ENCODE results near the gene ZNF277. TPM values are rescaled to one million over a fixed set of nuclear protein-coding genes. Genes with fewer than 3 reads are reported as not detected.

ZNF277 gene
- total RNA-seq, 2 donors from 2014 or later: 20.1 to 22.3 TPM

DNA sequence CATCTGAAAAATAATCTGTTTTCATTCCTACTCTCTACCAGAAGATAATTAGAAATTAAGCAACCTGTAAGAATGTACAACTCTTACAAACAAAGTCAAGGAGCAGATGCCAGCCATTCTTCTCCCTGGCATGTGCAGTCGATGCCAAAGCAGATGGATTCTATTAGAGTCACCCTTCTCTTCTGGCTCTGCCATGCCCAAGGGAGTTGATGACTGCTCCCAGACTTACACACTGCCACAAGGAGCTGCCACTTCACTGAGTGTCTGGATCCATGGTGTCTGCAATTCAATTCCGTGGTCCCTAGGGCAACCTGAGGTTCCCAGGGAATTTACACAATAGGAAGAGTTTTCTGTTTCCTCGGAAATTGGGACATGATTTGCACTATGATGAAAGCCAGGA, 154.7 kb downstream of the ZNF277 start:
- intact Hi-C loops (cut with DNase I, micrococcal nuclease): no loop called here
- ATAC-seq: no peak

DNA sequence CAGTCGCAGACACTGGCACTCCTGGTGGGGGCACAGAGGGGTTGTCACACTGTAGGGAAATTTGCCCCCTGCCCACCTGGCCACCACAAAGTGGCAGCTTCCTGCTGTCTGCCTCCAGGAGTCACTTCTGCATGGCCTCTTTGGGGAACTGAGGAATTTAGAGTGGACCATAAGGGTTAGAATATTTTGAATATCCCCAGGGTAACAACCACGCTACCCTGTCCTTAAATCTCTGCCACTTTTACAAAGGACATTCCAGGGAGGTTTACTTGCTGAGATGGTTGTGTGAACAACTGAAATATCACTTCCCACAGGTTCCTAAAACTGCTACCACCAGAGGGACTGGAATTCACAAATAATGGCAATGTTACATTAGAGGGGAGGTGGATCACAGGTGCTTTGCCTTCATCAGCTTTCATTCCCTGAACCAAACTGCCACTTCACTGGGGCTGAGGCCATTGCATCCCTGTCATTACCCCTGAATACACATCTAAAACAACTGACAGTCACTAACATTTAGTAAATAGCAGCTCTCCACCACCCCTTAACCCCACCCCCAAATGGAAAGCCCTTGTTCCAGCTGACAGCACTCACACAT, 155.7 kb downstream of the ZNF277 start:
- intact Hi-C loops (cut with DNase I, micrococcal nuclease): no loop called here
- ATAC-seq: no peak
- no peak for DNase-seq

More for the DNA sequence above, 154.7 kb downstream of the ZNF277 start:
- DNase-seq: no peak

DNA sequence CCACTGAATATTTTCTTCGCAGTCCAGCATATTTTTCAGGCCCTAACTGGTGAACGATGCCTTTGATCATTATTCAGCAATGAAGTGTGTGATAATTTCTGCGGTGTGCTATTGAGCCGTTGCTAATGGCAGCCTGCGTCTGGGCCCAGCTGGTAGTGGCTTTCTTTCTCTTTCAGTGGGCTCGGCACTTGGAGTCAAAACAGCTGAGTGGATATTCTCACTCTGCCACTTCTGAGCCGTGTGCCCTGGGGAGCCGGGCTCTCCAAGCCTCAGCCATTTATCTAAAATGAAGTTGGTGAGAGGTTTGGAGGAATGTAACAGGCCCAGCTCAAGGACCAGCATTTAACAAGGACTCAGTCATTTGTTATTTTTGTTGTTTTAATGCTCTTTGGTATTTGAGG, 156.2 kb downstream of the ZNF277 start:
- intact Hi-C loops (cut with DNase I, micrococcal nuclease): no loop called here
- DNase-seq (no peak), ATAC-seq (no peak)

DNA sequence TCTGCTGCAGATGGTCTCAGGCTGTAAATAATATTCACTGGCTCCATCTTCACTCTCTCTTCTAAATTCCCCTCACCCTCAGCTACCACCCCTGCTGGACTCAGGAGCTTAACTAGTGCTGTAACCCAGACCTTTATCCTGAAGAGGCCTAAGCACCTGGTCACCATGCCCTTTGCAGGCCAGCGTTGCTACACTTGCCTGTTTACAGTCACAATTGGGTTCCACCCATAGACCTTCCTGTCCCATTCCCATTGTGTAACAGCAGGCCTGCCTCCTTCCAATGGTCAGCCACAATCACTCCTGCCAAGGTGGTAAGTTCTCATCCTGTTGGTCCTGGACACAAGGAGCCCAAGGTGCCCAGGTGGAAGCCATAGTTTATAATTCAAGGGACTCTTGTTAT, 157.9 kb downstream of the ZNF277 start:
- DNase-seq: no peak
- ATAC-seq: no peak
- intact Hi-C loops (cut with DNase I, micrococcal nuclease): no loop called here

DNA sequence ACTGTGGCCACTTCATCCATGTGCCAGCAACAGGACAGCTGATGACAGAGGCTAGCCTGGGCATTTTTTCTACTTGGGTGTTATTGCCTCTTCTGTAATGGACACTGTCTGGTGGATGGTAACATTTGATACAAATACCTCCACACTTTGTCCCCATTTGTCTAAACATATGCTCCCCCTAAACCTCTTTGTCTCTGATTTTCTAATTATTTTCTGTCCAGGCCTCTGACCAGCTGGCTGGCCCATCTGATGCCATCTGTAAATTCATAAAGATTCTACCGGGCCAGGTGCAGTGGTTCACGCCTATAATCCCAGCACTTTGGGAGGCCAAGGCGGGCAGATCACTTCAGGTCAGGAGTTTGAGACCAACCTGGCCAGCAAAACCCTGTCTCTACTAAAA, 159.1 kb downstream of the ZNF277 start:
- no peak for DNase-seq
- no peak for ATAC-seq
- intact Hi-C loops (cut with DNase I, micrococcal nuclease): no loop called here

DNA sequence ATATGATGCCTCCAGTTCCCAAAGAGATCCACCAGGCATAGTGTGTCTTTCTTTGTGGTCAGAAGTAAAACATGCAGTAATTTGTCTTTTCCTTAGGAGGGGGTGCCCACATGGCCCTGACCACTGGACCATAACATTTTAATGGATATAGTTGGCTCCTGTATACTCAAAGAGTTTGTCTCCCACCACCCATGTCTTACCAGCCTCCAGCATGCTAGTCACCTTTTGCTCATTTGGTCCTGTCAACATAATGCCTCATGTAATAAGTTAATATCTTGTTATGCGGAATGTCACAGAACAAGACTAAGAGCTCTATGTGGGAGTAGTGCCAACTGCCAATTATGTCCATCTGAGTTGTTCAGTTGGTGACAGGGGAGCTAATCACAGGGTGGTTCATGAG, 160.4 kb downstream of the ZNF277 start:
- ATAC-seq (no peak), DNase-seq (no peak)
- intact Hi-C loops (cut with DNase I, micrococcal nuclease): no loop called here

DNA sequence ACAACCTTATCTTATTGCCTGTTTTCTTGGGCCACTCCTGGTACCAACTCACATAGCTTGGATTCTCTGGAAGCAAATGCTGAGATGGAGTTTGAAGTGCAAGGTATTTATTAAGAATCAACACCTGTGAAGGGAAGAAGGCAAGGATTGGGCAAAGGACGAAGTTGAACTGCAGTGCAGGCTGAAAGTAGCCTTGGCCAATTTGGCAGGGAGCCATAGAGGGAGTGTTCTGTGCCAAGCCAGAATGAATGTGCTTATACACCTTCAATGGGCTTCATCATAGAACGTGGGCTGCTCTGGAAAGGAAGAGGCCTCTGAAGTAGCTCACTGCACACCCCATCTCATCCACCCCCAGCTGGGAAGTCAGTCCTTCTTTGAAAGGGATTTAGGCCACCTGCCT, 163.9 kb downstream of the ZNF277 start:
- peak; percentile 63 for ATAC-seq
- peak in 1 of 2 donors; percentile 44 for DNase-seq

DNA sequence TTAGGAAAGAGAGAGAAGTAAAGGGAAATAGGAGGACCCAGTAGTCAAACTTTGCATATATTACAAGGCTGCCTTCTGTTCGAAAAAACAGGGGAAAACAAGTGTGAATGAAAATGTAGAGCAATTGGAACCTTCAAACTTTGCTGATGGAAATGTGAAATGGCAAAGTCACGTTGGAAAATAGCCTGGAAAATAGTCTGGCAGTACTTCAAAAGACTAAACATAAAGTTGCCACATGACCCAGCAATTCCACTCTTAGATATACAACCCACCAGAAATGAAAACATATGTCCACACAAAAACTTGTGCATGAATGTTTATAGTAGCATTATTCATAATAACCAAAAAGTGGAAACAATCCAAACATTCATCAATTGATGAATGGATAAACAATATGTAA, 165.2 kb downstream of the ZNF277 start:
- intact Hi-C loops (cut with DNase I, micrococcal nuclease): no loop called here
- ATAC-seq: no peak

More for the DNA sequence above, 163.9 kb downstream of the ZNF277 start:
- intact Hi-C loops (cut with DNase I, micrococcal nuclease): no loop called here

DNA sequence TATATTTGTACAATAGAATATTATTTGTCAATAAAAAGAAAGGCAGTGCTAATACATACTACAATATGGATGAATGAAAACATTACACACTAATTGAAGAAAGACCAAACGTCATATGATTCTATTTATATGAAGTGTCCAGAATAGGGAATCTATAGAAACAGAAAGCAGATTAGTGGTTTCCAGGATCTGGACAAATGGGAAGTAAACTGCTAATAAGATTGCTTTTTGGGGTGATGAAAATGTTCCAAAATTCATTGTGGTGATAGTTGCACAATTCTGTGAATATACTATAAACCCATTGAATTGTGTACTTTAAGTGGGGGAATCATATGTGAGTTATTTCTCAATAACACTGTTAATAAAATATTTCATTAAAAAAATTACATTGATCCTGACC, 165.6 kb downstream of the ZNF277 start:
- DNase-seq: no peak
- no peak for ATAC-seq
- intact Hi-C loops (cut with DNase I, micrococcal nuclease): no loop called here

More for the DNA sequence above, 165.2 kb downstream of the ZNF277 start:
- DNase-seq: no peak

DNA sequence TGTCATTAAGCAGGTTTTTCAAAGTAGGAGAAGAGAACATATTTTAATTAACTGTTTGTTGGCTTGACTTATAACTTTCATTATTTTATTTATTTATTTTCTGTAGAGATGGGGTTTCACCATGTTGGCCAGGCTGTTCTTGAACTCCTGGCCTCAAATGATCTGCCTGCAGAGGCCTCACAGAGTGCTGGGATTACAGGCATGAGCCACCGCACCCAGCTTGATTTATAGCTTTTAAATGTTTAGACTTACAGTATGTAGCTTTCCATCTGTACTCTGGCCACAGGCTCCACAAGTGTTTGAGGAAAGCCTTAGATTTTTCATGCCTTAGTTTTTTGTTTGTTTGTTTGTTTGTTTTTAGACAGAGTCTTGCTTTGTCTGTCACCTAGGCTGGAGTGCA, 171.1 kb downstream of the ZNF277 start:
- ATAC-seq: no peak
- DNase-seq: no peak
- intact Hi-C loops (cut with DNase I, micrococcal nuclease): no loop called here

DNA sequence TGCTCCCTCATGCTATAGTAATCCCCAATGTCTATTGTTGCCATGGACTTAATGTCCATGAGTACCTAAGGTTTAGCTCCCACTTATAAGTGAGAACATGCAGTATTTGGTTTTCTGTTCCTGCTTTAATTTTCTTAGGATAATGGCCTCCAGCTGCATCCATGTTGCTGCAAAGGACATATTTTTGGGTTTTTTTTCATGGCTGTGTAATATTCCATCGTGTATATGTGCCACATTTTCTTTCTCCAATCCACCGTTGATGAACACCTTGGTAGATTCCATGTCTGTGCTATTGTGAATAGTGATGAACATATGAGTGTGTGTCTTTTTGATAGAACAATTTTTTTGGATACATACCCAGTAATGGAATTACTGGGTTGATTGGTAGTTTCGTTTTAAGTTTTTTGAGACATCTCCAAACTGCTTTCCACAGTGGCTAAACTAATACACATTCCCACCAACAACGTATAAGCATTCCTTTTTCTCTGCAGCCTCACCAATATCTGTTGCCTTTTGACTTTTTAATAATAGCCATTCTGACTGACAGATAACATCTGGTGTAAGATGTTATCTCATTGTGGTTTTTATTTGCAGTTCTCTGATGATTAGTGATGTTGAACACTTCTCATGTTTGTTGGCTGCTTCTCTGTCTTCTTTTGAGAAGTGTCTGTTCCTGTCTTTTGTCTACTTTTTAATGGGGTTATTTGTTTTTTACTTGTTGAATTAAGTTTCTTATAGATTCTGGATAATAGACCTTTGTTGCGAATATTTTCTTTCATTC, 175.0 kb downstream of the ZNF277 start:
- no peak for DNase-seq
- no peak for ATAC-seq
- intact Hi-C loops (cut with DNase I, micrococcal nuclease): no loop called here

DNA sequence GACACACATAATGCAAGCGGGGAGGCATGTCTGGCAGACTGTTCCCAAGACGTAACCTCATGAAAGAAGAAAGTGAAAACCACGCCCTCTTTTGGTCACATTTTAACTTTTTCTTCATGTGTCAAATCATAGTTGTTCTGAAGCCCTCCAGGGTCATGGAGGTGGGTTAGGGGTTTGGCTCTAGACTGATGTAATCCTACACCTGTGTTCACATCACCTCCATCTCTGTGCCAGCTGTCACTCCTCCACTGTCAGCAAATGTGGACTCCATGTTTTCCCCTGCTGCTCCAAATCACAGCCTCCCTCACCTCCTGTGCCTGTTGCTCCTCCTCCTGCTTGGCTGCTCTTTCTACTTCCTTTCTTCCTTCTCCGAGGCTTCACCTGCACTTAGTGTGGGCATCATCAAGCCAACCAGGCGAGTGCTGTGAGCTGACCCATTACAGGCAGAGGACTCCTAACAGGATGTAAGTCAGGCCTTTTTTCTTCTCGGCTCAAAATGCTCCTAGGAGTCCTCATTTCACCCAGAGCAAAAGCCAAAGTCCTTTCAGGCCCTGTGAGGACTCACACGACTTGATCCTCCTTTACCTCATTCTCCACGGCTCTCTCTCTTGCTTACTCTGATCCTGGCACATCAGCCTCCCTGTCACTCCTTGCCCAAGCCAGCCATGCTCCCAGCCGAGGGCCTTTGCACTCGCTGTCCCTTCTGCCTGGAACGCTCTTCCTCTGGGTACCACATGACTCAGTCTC, 177.3 kb downstream of the ZNF277 start:
- ATAC-seq: no peak

DNA sequence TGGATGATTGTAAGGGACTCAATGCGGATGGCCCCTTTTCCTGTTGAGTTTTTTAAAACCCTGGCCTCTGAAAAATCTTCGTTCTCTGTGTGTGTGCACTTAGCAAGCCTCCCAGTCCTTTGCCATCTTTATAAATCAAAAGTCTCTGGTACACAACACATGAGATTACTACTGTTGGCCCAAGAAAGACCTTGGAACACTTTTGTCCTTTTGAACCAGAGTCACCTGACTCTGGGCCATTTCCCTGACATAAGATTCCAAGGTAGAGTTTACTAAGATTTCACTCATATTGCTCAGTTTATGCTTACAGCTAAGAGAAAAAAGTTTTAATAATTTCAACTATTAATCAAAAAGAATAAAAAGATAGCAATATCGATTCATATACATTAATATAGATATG, 179.0 kb downstream of the ZNF277 start:
- intact Hi-C loops (cut with DNase I, micrococcal nuclease): no loop called here
- no peak for DNase-seq
- ATAC-seq: no peak

More for the DNA sequence above, 177.3 kb downstream of the ZNF277 start:
- no peak for DNase-seq
- intact Hi-C loops (cut with DNase I, micrococcal nuclease): no loop called here

DNA sequence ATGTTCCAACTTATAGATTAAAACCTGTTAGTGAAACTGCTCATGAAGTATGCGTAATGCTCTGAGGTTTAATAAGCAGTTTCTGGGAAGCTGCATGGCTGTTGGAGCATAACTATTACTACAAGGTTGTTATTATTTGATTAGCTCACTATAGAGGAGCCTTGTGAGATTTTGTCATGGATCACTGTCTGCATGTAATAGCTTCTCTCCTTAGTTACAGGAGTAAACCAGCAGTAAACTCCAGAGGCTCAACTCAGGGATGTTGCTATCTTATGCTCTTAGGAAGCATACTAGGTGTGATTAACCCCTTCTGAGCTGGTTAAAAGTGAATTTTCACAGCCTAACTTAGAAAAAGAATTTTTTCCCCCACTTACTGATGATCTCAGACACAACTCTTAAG, 180.1 kb downstream of the ZNF277 start:
- intact Hi-C loops (cut with DNase I, micrococcal nuclease): no loop called here
- ATAC-seq (no peak), DNase-seq (no peak)

DNA sequence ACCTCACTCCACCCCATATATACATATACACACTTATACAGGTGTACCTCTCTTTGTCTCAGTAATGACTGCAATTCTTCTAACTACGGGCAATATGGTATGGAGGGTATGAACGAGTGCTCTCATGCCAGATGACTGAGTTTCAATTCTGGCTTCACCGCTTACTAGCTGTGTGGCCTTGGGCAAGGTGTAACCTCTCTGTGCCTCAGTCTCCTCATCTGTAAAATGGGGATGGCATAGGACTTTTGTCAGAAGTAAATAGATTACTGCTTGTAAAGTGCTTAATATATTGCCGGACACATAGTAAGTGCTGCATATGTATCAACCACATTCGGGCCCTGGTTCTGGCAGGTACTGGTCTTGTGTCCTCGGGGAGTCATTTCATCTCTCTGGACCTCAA, 183.7 kb downstream of the ZNF277 start:
- ATAC-seq: no peak
- no peak for DNase-seq
- intact Hi-C loops (cut with DNase I, micrococcal nuclease): loop anchor here in 1 of 2 donors (10.0 kb wide), 1 partner anchor 185 kb away; the partner anchor contains the start of genes DOCK4 and ZNF277

DNA sequence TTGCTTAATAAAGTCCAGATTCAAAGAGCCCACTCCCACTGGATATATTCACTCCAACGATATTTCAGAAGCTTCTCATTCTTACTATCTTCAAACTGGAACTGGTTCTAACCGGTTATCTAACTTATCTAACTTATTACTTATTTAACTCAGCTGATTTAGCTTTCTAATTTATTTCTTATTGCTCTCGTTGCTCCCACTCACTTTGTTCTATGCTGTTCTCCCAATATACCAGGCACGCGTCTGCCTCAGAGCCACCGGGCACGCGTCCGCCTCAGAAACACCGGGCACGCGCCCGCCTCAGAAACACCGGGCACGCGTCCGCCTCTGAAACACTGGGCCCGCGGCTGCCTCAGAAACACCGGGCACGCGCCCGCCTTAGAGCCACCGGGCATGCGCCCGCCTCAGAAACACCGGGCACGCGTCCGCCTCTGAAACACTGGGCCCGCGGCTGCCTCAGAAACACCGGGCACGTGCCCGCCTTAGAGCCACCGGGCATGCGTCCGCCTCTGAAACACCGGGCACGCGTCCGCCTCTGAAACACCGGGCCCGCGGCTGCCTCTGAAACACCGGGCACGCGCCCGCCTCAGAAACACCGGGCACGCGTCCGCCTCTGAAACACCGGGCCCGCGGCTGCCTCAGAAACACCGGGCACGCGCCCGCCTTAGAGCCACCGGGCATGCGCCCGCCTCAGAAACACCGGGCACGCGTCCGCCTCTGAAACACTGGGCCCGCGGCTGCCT, 184.8 kb downstream of the ZNF277 start:
- intact Hi-C loops (cut with DNase I, micrococcal nuclease): loop anchor here in 1 of 2 donors (10.0 kb wide), 1 partner anchor 186 kb away; the partner anchor contains the start of genes DOCK4 and ZNF277

DNA sequence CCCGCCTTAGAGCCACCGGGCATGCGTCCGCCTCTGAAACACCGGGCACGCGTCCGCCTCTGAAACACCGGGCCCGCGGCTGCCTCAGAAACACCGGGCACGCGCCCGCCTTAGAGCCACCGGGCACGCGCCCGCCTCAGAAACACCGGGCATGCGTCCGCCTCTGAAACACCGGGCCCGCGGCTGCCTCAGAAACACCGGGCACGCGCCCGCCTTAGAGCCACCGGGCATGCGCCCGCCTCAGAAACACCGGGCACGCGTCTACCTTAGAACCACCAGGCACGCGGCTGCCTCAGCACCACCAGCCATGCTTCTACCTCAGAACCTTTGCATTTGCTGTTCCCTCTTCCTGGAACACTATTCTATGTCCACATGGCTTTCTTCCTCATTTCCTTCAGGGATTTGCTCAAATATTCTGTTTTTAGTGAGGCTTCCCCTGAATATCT, 185.4 kb downstream of the ZNF277 start:
- peak; percentile 87 for ATAC-seq
- intact Hi-C loops (cut with DNase I, micrococcal nuclease): loop anchor here in 1 of 2 donors (10.0 kb wide), 1 partner anchor 187 kb away; the partner anchor contains the start of genes DOCK4 and ZNF277
- peak; percentile 69 to 76 for DNase-seq

More for the DNA sequence above, 184.8 kb downstream of the ZNF277 start:
- ATAC-seq (peak; percentile 65), DNase-seq (peak; percentile 61 to 74)

Measured in left colon (tissue), 2 donors.